Colonic mucosa (tissue), 4 donors: ENCODE measurements around the gene SAMD5. TPM values are rescaled to one million over a fixed set of nuclear protein-coding genes. Genes with fewer than 3 reads are reported as not detected.
"Not testable (repeated sequence)": the region's sequence is repeated elsewhere in the genome, so short reads cannot be mapped to it uniquely, and the experiment has no call there.

Source experiments
- DNase-seq: peaks from one replicate; pipeline ENCODE4 v3.0.0-alpha.2; 2020
- H3K27ac ChIP-seq: fragments of 200-600 bp; one replicate; pipeline ENCODE4 v1.8.0; 2021
- H3K27me3 ChIP-seq: fragments of 200-600 bp; one replicate; pipeline ENCODE4 v1.8.0; 2021
- H3K36me3 ChIP-seq: fragments of 200-600 bp; one replicate; pipeline ENCODE4 v1.8.0; 2021
- H3K4me1 ChIP-seq: fragments of 200-600 bp; one replicate; pipeline ENCODE4 v1.8.0; 2021; ENCODE audit warnings: mild to moderate bottlenecking
- H3K4me3 ChIP-seq: fragments of 200-600 bp; one replicate; pipeline ENCODE4 v1.8.0; 2021
- H3K9ac ChIP-seq, 2 donors: one replicate each; pipeline ENCODE4 v1.7.0; 2013; ENCODE audit warnings: control low read depth in 2 of 2, low read depth in 2 of 2, low read length in 2 of 2
- H3K9me3 ChIP-seq: fragments of 200-600 bp; one replicate; pipeline ENCODE4 v1.8.0; 2021
- CTCF ChIP-seq: fragments of 200-600 bp; IDR thresholded peaks from one replicate; pipeline ENCODE4 v1.8.0; 2022; ENCODE audit warnings: antibody characterized with exemption, mild to moderate bottlenecking
- intact Hi-C: fragments of 100-400 bp; cut with DNase I; formaldehyde crosslinking; loops from one replicate; pipeline ENCODE4 v1.14.1; 2022
- total RNA-seq, 2 donors: library from RNA; stranded (reverse); fragmentation: NEBNext Ultra II Directional in 1 of 2; extraction: Animal tissue kit (Norgen Biotek cat#: 25700) in 1 of 2; gene quantifications; one replicate each; pipeline ENCODE4 v1.2.1, GENCODE V29; 2021
- donor health status: healthy.
- donor health status: DM: no; HTN: no; CAD: no.
- donor health status: DM: no; HTN: no; CAD: no.

SAMD5 gene
- total RNA-seq, 2 donors from 2014 or later: 11.8 to 13.8 TPM

- Histone ChIP-seq H3K9ac (no peak overlapping the region), H3K4me3 (no peak overlapping the region), H3K4me1 (no peaks in the 10 kb centered on the region), H3K36me3 (no peaks in the 10 kb centered on the region), H3K27ac (no peak overlapping the region), H3K27me3 (no peaks in the 10 kb centered on the region), H3K9me3 (no peaks in the 10 kb centered on the region)
- no peak for DNase-seq
- no peak for TF ChIP-seq CTCF
- intact Hi-C loops: no loop called here
Measured at GRCh38 chr6:147538821-147539220, 30.3 kb downstream of the SAMD5 start.

- Histone ChIP-seq H3K27ac (no peak overlapping the region), H3K4me3 (no peak overlapping the region), H3K9me3 (no peaks in the 10 kb centered on the region), H3K9ac (no peak overlapping the region), H3K27me3 (no peaks in the 10 kb centered on the region), H3K4me1 (no peaks in the 10 kb centered on the region), H3K36me3 (no peaks in the 10 kb centered on the region)
- DNase-seq: no peak
- intact Hi-C loops: no loop called here
- no peak for TF ChIP-seq CTCF
Measured at GRCh38 chr6:147540075-147540474, 31.6 kb downstream of the SAMD5 start.

- H3K36me3 ChIP-seq, H3K4me1 ChIP-seq, H3K27ac ChIP-seq, H3K9me3 ChIP-seq, H3K27me3 ChIP-seq, DNase-seq, intact Hi-C loops, H3K4me3 ChIP-seq, H3K9ac ChIP-seq: not testable (repeated sequence)
Measured at GRCh38 chr6:147542436-147542835, 33.9 kb downstream of the SAMD5 start.

GRCh38 chr6:147544420-147544819, 35.9 kb downstream of the SAMD5 start:
- TF ChIP-seq CTCF: no peak
- DNase-seq: no peak

GRCh38 chr6:147546501-147547368, 38.2 kb downstream of the SAMD5 start:
- H3K4me1 ChIP-seq: no peaks in the 10 kb centered on the region
- intact Hi-C loops: no loop called here
- no peak overlapping the region for H3K9ac ChIP-seq
- no peak overlapping the region for H3K27ac ChIP-seq
- no peak for TF ChIP-seq CTCF
- H3K4me3 ChIP-seq: no peak overlapping the region
- no peaks in the 10 kb centered on the region for H3K27me3 ChIP-seq
- H3K9me3 ChIP-seq: no peaks in the 10 kb centered on the region
- H3K36me3 ChIP-seq: no peaks in the 10 kb centered on the region
- no peak for DNase-seq

More at GRCh38 chr6:147544420-147544819, 35.9 kb downstream of the SAMD5 start:
- intact Hi-C loops: no loop called here
- Histone ChIP-seq H3K9ac (no peak overlapping the region), H3K27me3 (no peaks in the 10 kb centered on the region), H3K4me3 (no peak overlapping the region), H3K27ac (no peak overlapping the region), H3K9me3 (no peaks in the 10 kb centered on the region), H3K4me1 (no peaks in the 10 kb centered on the region), H3K36me3 (no peaks in the 10 kb centered on the region)

- H3K27me3 ChIP-seq: no peaks in the 10 kb centered on the region
- H3K36me3 ChIP-seq: no peaks in the 10 kb centered on the region
- H3K9ac ChIP-seq: no peak overlapping the region
- H3K27ac ChIP-seq: no peak overlapping the region
- no peaks in the 10 kb centered on the region for H3K9me3 ChIP-seq
- H3K4me1 ChIP-seq: no peaks in the 10 kb centered on the region
- no peak overlapping the region for H3K4me3 ChIP-seq
- DNase-seq: no peak
- intact Hi-C loops: no loop called here
- no peak for TF ChIP-seq CTCF
Measured at GRCh38 chr6:147547369-147547902, 38.9 kb downstream of the SAMD5 start.
